ENCODE measurements around the gene LHPP. TPM values are rescaled to one million over a fixed set of nuclear protein-coding genes. Genes with fewer than 3 reads are reported as not detected.

LHPP gene
- total RNA-seq, 1 donor from 2014 or later: 9.1 TPM

- no peak for DNase-seq
- intact Hi-C loops (cut with micrococcal nuclease): no loop called here
- peak; percentile 7 for ATAC-seq
Observed at GRCh38 chr10:124559372-124560132, 97.9 kb downstream of the LHPP start.

DNA sequence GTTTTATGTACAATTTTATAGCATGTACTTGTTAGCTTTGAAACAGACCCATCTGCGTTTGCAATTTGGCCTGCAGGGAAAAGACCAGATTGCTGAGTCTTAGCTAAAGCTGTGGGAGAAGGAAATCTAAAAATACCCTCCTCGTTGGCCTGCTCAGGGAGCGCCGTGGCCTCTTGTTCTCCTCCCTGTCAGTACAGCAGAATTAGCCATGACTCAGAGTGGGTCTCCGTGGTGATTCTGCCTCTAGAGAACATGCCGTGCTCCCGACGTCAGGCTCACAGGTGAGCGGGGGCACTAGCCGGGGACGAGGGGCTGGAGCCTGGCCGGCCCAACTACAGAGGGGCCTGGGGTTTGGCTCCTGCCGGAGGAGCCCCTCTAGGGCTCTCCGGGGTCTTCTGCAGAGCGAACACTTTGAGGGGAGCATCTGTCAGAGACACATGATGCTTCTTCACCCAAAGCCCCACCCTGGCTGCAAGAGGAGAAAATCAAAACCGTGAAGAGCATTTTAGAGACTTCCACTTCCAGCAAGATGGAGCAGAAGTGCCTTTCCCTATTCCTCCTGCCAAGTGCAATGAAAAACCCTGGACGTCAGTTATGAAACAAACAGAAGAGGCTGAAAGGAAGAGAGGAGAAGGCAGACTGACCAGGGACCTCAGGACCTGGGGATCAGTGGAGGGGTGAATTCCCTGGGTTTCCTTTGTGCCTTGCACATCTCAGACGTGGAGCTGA is 98.9 kb downstream of the LHPP start:
- intact Hi-C loops (cut with micrococcal nuclease): no loop called here
- ATAC-seq: peak; percentile 92
- DNase-seq: peak; percentile 76

DNA sequence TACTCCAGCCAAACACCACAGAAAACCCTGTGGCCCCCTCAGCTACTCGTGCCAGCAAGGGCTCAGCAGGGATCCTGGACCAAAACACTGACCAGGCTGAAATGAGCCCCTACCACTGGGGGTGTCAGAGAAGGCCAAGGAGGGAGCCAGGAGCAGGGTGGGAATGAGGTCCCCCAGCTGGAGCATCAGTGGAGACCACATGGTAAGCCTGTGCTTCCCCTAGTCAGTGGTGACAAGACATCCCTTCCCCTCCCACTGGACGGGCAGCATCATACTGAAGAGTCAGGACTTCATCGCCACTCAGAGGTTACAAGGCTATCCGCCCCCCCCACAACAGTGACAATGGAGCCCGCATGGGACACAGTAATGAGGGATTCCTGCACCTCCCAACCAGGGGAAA is 99.6 kb downstream of the LHPP start:
- DNase-seq: no peak
- ATAC-seq: no peak
- intact Hi-C loops (cut with micrococcal nuclease): no loop called here

DNA sequence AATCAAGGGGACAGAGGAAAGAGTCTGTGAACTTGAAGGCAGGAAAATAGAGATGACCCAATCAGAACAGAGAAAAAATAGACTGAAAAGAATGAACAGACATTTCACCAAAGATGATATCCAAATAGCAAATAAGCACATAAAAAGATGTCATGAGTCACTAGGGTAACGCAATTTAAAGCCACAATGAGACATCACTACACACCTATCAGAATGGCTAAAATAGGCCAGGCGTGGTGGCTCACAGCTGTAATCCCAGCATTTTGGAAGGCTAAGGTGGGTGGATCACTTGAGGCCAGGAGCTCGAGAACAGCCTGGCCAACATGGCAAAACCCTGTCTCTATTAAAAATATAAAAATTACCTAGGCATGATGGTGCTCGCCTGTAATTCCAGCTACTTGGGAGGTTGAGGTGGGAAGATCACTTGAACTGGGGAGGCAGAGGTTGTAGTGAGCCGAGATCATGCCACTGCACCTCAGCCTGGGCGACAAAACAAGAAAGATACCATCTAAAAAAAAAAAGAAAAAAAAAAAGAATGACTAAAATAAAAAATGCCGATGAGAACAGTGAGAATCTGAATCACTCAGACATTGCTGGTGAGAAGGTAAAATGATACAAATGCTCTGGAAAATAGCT is 100.9 kb downstream of the LHPP start:
- intact Hi-C loops (cut with micrococcal nuclease): no loop called here
- DNase-seq (no peak), ATAC-seq (no peak)

GRCh38 chr10:124563320-124564040 is 101.9 kb downstream of the LHPP start:
- DNase-seq (no peak), ATAC-seq (no peak)
- intact Hi-C loops (cut with micrococcal nuclease): no loop called here

GRCh38 chr10:124564881-124565280 is 103.3 kb downstream of the LHPP start:
- intact Hi-C loops (cut with micrococcal nuclease): no loop called here
- DNase-seq: no peak
- no peak for ATAC-seq

DNA sequence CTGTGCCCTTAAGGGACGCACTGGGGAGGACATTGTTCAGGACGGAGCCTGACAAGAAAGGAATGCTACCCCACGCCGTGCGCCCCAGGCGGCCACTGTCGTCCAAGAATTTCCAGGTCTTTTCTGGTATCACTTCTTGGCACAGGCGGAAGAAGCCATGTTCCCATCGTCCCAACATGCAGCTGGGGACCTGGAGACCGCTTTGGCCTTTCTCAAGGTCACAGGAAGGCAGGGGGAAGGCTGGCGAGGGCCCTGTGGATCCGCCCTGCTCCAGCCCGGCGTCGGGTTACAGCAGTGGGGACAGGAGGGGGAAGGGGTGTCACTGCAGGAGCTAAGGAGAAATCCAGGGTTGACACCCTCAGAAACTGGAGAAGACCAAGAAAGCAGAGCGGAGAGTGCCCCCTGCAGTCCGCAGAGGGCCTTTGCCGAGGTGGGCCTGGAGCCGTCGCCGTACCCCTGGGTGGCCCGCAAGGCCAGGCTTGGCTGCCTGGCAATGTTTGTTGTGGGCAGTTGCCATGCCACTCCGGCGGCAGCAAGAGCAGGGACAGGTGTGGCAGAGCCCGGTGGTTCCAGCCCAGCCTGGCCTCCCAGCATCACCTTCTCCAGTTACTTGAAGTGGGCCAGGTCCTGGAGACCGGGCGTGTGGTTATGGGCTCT is 104.1 kb downstream of the LHPP start:
- peak; percentile 50 for DNase-seq

GRCh38 chr10:124566222-124566888 is 104.7 kb downstream of the LHPP start:
- ATAC-seq (no peak), DNase-seq (no peak)
- intact Hi-C loops (cut with micrococcal nuclease): no loop called here

More for the DNA sequence above, 104.1 kb downstream of the LHPP start:
- intact Hi-C loops (cut with micrococcal nuclease): no loop called here
- ATAC-seq: peak; percentile 65

DNA sequence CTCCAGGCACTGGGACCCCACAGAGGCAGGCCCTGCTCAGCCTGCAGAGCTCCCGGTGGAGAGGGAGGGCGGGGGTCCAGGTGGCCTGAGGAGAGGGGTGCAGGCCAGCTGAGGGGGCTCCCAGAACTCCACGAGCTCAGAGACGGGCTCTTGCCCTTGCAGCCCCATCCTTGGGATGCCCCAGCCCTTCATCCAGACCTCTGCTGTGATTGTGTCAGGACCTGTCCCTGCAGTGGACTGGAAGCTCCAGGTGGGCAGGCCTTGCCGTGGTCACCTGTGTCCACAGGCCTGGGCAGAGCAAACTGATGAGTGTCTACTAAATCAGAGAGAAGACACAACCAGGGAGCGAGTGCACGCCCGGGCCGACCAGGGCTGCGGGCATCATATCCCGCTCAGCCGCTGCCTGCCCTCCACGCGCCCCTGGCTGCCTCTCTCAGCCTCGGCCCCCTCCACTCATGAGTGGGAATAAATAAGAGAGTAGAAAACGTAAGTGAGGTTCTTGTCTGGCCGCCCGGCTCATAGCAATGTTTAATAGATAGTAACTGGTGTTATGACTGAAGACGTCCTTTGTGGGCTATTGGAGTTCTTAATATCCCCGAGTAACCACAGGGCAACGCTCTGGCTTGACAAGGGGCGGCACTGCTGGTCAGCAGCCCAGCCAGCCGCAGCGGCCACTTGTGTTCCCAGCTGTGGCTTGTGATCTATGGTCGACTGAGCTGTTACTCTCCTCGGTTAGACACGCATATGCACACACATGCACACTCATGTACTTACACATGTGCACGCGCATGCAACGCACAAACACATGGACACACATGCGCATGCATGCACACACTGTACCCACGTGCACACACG is 105.6 kb downstream of the LHPP start:
- DNase-seq (no peak), ATAC-seq (no peak)
- intact Hi-C loops (cut with micrococcal nuclease): no loop called here

DNA sequence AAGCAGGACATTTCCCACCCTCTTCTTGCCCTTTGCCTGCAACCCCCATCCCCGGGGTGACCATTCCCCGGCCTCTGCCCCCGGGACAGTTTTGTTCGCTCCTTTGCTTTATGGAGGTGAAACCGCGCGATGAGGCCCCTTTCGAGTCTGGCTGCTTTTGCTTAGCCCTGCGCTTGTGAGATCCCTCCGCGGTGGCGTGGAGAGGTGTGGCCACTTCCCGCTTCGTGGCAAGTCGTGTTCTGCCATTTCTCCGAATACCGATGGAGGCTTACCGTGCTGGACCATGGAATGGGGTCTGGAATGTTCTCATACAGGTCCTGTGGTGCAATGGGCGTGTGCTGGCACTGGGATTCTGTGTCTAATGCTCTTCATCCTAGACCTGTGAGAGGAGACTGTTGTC is 106.7 kb downstream of the LHPP start:
- no peak for DNase-seq
- ATAC-seq: no peak
- intact Hi-C loops (cut with micrococcal nuclease): no loop called here

DNA sequence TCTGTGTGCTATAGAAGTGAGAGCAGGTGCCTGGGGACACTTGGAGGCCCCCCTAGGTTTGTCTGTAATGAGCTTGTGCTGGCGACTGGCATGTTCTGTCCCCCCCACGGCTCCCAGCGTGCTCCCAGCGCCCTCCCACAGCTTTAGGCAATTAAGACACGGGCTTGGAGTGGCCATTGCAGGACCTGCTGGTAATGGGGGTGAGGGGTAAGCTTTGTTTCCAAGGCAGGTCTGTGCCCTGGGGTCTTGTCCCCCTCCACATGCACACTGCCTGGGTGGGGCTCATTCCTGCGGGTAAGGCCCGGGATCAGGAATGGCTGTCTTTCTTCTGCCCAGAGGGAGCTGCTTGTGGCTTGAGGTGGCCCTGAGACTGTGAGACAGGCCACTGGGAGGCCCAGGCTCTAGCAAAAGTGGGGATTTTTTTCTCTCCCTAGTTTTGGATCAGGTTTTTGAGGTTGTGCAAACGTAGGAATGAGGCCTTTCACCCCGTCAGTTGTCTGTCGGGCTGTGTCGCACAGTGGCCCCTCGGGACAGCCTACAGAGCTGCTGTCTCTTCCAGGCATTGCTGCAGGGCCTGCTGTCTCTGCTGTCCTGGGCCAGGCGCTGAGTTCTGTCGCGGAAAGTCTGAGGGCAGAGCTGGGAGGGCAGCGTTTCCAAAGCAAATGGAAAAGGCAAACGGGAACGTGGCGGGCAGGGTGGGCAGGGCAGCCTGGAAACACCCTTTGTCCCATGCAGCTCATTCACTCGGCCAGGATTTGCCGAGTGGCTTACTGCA is 107.4 kb downstream of the LHPP start:
- intact Hi-C loops (cut with micrococcal nuclease): no loop called here
- DNase-seq (no peak), ATAC-seq (no peak)

GRCh38 chr10:124569623-124570470 is 108.2 kb downstream of the LHPP start:
- no peak for DNase-seq
- intact Hi-C loops (cut with micrococcal nuclease): no loop called here
- ATAC-seq: no peak

- DNase-seq (no peak), ATAC-seq (no peak)
- intact Hi-C loops (cut with micrococcal nuclease): no loop called here
Observed at GRCh38 chr10:124570646-124571045, 109.0 kb downstream of the LHPP start.

DNA sequence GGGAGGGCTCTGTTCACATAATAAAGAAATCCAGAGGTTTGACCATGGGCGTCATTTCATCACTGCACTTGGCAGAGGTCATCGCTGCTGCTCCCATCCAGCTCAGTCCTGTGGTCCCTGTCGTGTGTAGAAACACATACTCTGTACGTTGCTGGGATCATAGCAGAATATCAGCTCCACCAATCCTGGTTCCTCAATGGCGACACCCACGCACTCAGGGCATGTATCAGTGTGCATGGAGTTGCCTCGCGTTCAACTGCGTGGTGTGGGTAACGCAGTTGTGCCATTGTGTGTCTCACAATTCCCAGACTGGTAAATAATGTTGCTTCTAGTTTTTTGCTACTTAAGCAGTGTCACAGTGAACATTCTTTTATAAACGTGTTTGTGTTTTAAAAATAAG is 111.1 kb downstream of the LHPP start:
- ATAC-seq: no peak
- no peak for DNase-seq
- intact Hi-C loops (cut with micrococcal nuclease): no loop called here

GRCh38 chr10:124573726-124574455 is 112.3 kb downstream of the LHPP start:
- ATAC-seq (no peak), DNase-seq (no peak)
- intact Hi-C loops (cut with micrococcal nuclease): no loop called here

All from left ventricle myocardium superior (tissue), 1 donor.